GM12865 (cell line): ENCODE data around the gene CTSC.
A peak's percentile ranks its signal among the peaks of the same experiment; 100 is the strongest.

Source experiments
- DNase-seq: peaks from one replicate; pipeline ENCODE4 v3.0.0; 2010; ENCODE audit warnings: low read depth
- H3K4me3 ChIP-seq: 2 replicates; pipeline ENCODE4 v1.5.1; 2011; ENCODE audit warnings: mild to moderate bottlenecking, low read depth, low read length, control low read depth
- CTCF ChIP-seq: IDR thresholded peaks from 2 replicates; pipeline ENCODE4 v1.5.1; 2011; ENCODE audit warnings: low read length, control low read depth, low read depth, inconsistent platforms; ENCODE audit not compliant: insufficient read depth; ENCODE audit errors: missing control alignments

The CTSC gene

DNA sequence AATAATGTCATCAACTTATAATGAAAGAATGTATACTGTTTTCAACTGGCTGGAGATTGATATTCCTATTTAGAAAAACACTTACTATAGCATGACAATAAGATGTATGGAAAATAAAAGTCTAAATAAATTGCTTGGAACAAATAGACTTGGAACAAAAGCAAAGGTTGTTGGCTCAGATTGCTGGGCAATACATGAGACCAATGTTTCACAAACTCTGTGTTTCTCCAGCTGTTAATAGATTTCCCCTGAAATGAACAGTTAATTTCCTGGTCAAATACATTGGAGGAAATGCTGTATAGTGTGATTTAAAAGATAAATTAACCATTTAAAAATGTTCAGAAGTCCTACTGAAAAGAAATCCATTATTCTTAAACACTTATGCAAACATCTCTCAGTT lies 40.1 kb upstream of the CTSC start:
- DNase-seq = no peak

DNA sequence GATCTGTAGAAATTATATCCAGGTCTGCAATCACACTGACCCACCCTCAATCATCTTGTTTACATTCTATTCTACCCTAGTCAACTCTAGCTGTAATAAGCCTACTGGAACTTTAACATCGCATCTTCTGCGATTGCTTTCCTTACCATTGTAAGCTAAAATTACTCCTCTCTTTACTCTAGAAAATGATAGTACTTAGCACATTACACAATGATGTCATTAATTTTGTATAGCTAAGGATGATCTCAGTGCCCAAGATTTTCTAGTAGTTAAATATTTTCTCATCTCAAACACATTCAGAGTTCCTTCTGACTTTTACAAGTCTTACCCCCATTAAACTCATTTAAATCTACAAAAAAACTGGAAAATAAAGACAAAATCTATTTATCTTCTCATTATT lies 39.6 kb upstream of the CTSC start:
- DNase-seq = no peak
- TF ChIP-seq CTCF = no peak
- H3K4me3 ChIP-seq = no peak overlapping the region

More for the DNA sequence above, 40.1 kb upstream of the CTSC start:
- H3K4me3 ChIP-seq = no peak overlapping the region
- TF ChIP-seq CTCF = no peak

DNA sequence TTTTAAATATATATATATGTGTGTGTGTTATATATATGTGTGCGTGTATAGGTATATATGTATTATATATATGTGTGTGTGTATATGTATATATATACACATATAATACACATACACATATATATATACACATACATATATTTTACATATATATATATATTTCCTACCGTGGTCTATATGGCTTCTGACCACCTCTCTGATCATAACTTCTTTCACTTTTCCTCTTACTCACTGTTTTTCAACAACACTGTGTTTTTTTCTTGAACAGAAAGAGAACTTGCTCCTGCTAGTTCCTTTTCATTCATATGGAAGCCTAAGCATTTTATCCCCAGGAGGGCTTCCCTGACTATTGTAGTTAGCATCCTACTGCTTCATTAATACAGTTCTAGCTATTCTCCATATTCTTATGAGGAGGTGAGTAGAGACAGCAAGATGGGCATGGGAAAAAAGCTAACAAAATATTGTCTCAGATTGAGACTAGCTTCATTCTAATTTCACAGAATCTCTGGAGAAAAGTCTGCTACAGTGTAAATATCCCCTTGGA lies 38.5 kb upstream of the CTSC start:
- no peak overlapping the region for H3K4me3 ChIP-seq
- no peak for DNase-seq
- no peak for TF ChIP-seq CTCF

DNA sequence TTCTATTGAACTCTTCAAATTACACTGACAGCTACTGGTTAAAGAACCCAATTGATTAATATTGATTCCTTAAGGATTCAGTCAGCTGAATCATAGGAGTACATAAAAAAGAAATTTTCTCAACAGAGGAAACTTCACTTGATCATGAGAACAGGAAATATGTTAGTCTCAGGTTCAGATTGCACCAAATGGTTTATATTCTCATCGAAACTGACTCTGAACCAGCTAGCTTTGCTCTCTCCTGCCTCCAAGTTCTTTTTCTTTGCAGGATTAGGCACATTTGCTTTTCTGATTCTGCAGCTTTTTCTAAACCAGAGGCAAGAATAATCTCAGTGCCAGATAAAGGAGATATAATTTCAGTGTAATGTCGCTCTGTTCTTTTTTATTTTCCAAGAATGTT lies 33.2 kb upstream of the CTSC start:
- no peak for TF ChIP-seq CTCF
- H3K4me3 ChIP-seq = no peak overlapping the region
- DNase-seq = peak; percentile 51

DNA sequence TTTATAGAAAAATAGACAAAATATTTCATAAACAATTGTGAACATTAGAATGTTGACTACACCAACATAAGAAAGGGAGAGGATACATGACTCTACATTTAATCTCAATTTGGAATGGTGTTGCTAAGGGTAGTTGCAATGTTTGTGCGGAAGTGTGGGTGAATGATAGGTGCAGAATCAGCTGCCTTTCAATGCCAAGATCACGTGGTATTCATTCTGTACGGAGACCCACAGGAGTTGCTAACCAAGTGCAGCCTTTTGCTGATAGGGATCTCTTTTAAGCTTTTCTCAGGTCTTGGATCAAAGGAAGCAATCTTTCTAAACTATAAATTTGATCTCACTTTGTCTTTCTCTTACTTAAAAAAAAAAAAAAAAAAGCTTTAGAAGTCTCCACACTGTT lies 29.8 kb upstream of the CTSC start:
- H3K4me3 ChIP-seq = no peak overlapping the region
- TF ChIP-seq CTCF = no peak
- DNase-seq = no peak

DNA sequence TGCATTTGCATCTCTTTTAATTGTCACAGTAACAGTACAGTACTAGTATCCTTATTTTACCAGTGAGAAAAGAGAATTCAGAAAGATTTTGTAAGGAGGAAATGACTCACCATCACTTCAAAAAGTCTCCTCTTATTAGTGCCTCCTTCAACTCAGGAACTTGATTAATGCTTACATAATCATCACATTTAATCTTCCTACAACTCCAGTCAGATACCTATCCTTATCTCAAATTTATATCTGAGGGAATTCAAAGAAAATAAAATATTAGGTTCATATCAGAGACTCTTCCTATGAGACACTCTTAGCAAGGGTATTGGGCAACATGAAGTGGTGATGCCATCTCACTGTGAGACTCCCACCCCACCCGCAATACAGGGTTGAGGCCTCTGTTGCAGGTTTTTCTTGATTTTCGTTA lies 26.1 kb upstream of the CTSC start:
- peak; percentile 24 for DNase-seq
- H3K4me3 ChIP-seq = no peak overlapping the region
- no peak for TF ChIP-seq CTCF

GRCh38 chr11:88363004-88363403 lies 25.5 kb upstream of the CTSC start:
- DNase-seq = no peak
- no peak for TF ChIP-seq CTCF
- H3K4me3 ChIP-seq = no peak overlapping the region
